AG08395 (cell line): Measurements from ENCODE around the gene ASIC2.

Source experiments
- DNase-seq: peaks from one replicate; pipeline ENCODE4 v3.0.0; 2012; ENCODE audit warnings: mixed read lengths, low spot score

The ASIC2 gene

DNA sequence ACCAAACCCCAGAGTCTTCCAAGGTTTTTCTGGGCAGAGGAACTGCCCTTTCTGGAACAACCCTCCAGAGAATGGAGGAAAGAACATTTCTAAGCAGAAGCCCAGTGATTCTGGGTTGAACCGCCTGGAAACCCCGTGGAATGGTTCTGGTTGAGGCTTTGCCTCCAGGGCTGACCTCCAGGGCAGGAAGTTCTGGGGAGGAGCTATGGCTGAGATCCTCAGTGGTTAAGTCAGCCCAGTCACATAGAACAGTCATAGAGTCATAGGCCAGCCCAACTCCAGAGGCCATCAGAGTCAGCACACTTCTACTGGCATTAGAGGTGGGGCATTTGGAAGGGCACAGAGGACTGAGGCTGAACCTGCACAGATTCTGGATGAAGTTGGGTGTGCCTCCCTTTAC lies 235.5 kb downstream of the ASIC2 start:
- DNase-seq: peak; percentile 36

GRCh38 chr17:33056399-33057146 lies 236.5 kb downstream of the ASIC2 start:
- DNase-seq: no peak

DNA sequence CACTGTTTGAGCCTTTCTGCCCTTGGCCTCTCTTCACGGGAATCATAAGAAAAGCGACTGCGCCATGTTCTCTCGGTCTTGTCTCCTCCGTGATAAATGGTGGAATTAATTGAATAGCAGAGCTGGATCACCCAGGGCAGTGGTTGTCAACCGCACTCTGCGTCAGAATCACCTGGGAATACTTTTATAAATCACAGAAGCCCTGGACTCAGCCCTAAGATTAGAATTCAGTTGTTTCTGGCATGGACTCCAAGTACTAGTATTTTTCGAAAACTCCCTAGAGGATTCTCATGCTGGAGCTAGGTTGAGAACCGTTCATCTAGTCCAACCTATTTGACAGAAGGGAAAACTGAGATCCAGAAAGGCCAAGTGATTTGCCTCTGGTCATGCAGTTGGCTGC lies 237.3 kb downstream of the ASIC2 start:
- DNase-seq: no peak

DNA sequence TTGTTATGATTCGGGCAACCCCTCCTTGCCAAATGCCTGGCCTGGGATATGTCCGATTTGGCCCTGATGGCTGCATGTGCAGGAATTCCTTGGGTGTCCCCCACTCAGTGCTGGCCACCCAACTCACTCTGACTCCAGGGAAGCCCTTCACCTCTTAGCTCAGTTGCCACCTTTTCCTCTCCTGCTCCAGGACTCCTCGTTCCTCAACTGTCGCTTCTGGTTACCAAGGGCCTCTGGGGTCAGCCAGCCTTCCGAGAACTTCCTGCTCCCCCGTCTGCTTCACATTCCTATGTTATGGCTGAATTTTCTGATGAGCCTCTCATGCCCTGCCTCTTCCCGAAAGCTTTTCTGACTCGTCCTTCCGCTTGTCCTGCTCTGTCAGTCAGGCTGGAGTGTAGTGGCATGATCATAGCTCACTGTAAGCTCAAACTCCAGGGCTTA lies 237.9 kb downstream of the ASIC2 start:
- no peak for DNase-seq

DNA sequence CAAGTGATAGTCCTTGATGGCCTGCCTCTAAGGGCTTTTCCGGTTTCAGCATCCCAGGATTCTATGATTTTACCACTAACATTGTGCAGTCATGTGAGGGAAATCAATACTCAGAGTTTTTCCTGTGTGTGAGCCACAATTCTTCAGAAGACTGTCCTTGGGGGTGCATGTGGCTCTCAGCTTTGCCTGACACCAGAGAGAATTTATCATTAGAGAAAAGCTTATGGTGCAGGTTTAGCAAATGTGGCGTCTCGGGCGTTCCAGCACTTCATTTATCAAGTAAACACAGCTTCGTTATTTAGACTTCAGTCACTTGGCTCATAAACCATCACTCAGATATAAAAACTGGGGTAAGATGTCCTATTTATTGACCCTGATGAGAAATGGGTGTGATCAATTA lies 238.7 kb downstream of the ASIC2 start:
- DNase-seq: no peak

GRCh38 chr17:33053676-33054075 lies 239.4 kb downstream of the ASIC2 start:
- DNase-seq: no peak

DNA sequence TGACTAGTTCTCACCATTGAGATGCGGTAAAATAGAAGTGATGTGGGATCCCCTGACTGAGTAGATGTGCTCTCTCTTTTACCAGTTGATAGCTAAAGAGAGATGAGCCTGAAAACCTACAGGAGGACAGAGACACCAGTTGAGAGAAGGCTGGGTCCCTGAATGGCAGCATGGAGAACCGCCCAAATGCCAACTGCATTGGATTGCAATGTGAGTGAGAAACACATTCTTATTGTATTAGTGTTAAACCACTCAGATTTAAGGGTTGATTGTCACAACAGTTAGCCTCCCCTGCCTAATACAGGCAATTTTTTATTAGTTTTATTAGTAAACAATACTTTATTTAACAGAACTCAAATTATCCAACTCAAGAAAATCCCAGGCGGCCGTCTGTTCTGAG lies 240.2 kb downstream of the ASIC2 start:
- DNase-seq: peak; percentile 15

- DNase-seq: no peak
These were observed 242.4 kb downstream of the ASIC2 start for GRCh38 chr17:33050611-33051140.

DNA sequence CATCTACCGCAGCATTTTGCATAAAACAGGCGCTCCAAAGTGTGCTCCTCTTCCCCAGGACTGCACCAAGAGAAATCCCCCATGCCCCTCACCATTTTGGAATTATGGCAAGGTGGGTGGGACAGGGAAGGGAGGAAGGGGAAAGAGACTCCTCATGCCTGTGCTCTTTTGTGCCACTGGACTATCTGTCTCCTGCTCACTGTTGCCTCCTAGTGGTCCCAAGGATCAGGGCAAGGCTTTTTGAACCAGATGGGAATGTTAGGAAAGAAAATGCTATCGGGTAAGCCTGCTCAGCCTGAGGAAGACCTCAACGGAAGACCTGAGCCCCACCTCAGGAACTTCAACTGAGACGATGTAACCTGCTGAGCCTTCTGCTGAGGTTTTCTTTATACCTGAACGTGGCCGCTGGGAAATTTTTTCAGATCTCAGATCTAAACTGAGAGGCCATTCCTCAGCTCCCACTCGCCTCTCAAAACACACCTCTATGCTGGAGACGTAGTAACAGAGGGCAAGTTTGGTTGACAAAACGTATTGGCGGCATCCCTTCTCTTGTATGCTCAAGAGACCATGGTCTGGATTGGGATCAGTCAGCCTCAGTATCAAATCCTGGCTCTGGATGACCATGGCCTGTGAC lies 243.2 kb downstream of the ASIC2 start:
- peak; percentile 77 for DNase-seq

DNA sequence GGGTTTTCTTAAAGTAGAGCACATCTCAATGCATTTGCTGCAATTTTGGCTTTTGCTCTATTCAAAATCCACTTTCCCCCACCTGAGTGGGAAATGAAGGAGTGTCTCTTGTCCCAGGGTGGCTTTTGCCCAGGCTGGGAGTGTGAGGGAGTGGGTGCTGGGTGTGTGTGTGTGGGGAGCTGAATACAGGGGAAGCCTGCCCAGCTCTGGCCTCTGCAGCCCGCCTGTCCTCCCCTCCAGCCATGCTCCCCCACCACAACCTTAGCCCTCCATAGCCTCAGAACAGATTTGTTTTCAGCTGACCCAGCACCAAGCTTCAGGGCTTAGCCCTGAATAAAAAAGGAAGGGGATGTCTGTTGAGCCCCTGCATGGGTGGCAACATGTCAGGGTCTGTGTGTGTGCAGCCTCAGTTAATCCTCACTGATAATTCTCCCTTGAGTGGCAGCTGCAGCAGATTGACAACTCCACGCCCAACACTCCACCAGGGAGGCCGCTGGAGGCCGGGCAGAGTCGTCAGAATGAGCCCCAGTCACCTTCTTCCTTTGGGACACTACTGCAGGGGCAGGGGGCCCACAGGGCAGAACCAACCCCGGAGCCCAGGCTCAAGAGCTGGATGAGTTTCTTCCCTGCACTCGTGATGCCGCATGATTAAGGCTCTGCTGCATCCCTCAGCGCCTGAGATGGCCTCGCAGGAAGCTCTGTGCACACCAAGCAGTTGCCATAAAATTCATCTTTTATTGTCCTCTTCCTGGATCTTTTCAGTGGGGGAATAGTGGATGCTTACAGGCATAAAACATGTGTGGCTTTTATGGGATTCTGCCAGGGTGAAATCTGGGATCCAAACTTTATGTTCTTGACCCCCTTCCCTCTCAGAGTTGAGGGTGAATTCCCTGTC lies 246.5 kb downstream of the ASIC2 start:
- DNase-seq: no peak

DNA sequence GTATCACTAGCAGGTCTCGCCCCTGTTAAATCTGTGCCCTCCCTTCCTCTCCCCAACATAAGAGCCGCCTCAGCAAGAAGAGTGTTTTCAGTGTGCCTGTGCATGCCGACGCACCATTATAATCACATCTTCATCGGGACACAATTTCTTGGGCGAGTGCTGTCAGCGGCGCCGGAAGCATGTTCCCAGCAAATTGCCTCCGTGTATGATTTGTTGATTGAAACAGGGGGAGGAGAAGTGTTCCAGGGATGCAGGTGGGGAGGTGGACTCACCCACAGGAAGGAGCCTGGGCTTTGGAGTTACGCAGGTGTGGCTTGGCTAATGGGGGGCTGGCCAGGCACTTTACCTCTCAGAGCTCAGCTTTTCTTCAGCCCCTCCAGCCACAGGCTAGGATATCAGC lies 247.9 kb downstream of the ASIC2 start:
- no peak for DNase-seq

- DNase-seq: no peak
These were observed 248.3 kb downstream of the ASIC2 start for GRCh38 chr17:33044771-33045170.

DNA sequence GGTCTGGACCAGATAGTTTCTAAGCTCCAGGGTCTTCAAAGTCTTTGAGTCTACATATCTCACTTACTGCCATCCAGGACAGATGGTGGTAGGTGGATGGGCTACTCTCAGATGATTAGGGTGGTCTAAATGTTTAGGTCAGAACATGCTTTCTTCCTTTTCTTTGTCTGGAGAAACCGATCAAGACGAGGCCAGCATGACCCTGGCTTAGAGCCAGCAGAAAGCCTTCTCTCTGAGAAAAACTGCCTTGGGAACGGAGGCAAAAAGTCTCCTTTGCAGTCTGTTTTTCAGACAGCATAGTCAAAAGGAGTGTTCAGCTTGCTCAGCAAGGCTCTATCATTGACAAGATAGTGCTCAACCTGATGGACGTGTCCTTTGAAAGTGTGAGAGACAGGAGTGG lies 252.6 kb downstream of the ASIC2 start:
- DNase-seq: no peak

GRCh38 chr17:33039874-33040273 lies 253.2 kb downstream of the ASIC2 start:
- peak; percentile 67 for DNase-seq

GRCh38 chr17:33038740-33039139 lies 254.4 kb downstream of the ASIC2 start:
- peak; percentile 55 for DNase-seq

DNA sequence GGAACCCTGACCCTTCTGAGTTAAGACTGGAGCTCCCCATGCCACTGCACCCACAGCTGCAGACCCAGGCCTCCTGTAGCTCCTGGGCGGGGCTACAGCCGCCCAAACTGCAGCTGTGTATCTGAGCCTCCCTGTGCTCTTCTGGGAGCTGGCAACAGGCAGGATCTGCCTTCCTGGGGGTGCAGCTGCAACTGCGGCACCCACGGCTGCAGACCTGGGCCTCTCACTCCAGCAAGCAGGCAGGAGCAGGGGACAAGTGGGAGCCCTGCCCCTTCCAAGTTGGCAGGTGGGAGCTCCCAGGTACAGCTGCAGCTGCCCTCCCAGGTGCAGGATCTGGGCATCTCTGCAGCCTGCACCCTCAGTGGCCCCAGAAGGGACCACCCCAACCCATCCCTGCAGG lies 259.9 kb downstream of the ASIC2 start:
- no peak for DNase-seq

DNA sequence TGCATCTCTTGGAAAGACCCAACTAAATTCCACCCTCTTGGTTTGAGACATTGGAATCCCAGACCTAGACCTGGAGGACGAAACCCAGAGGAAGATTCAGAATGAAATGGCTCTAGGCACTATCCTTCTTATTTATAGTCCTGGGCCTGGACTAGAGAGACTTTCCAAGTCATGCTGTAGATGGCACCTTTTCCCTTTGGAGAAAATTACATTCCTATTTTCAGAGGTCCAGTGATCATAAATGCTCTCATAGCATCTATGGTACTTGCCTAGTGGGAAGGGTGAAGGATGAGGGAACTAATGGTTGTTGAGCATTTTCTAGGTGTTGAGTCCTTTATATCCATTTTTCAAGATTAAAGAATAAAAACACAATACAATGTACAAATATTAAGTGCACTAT lies 264.3 kb downstream of the ASIC2 start:
- DNase-seq: no peak

DNA sequence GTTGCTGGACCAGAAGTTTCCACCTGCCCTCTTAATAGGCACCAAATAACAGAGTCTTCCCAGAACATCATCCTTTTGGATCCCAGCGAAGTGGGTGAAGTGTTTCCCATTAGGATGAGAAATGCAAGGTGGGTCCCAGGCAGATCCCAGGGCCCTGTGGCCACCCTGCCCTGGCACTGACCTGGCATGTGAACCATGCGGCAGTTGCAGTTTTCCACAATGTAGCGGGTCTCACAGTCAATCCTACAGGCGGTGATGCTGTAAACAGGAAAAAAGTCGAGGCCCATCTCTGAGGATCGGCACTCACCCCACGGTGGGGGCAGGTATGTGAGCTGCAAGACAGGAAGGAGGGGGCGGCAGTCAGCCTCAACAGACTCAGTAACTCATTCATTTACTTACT lies 265.0 kb downstream of the ASIC2 start:
- no peak for DNase-seq

DNA sequence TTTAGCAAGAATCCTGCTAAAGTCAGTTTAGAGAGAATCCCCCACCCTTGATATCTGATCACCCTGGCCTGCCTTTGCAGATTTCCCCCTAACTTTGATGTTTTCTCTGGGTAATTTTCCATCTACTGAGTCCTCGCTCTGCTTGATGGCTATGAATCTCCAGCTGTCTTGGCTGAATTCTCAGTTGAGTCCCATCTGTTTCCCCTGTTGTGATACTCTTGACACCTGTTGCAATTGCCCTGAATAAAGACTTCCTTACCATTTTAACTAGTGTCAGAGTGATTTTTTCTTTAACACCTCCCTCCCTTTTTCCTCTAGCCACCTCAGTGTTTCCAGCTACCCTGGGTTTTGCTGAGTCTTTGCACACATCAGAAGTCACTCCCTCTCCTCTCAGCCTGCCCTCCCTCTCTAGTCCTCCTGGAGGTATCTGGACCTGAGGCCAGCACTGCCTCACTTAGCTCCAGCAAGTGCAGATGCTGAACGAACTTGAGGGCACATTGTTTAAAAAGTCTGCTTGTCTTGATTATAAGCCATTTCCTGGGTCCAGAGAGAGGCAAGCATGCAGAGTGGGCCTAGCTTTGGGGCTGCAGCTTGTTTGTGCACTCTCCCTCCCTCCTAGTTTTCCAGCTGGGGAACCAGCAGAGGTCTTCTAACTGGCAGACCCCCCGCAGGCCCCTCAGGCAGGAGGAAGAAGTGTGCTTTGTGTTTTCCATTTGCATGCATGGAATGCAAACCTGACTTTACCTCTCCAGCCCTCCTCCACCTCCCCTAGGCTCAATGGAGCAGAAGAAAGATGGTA lies 268.2 kb downstream of the ASIC2 start:
- DNase-seq: no peak

- DNase-seq: no peak
These were observed 269.3 kb downstream of the ASIC2 start for GRCh38 chr17:33023790-33024189.

- no peak for DNase-seq
These were observed 271.2 kb downstream of the ASIC2 start for GRCh38 chr17:33021731-33022408.
